Breast epithelium (tissue), 3 donors: ENCODE data around the gene ECSCR.

Experiments
- CTCF ChIP-seq, 3 donors: fragments of 450-650 bp; IDR thresholded peaks; one replicate each; pipeline ENCODE4 v1.5.1; 2016 to 2017; ENCODE audit warnings: antibody characterized with exemption in 3 of 3, mild to moderate bottlenecking in 3 of 3, moderate library complexity in 3 of 3
- POLR2AphosphoS5 ChIP-seq, 3 donors: sonication (generic); formaldehyde crosslinking; IDR thresholded peaks; one replicate each; pipeline ENCODE4 v1.6.1; 2017; ENCODE audit warnings: antibody characterized with exemption in 3 of 3

GRCh38 chr5:139422307-139422893, 40.1 kb downstream of the ECSCR start:
- peak; percentile 61 to 82 (median 79) for TF ChIP-seq CTCF (IDR thresholded peaks at IDR 0.05)
- no peak for TF ChIP-seq POLR2AphosphoS5 (IDR thresholded peaks at IDR 0.05)
